Lower leg skin (tissue), 3 donors: ENCODE results near the gene MSMP.

Source experiments
- CTCF ChIP-seq, 3 donors: fragments of 450-650 bp; IDR thresholded peaks; one replicate each; pipeline ENCODE4 v1.5.1; 2016; ENCODE audit warnings: antibody characterized with exemption in 3 of 3, mild to moderate bottlenecking in 3 of 3, moderate library complexity in 2 of 3
- POLR2A ChIP-seq, 2 donors: fragments of 450-650 bp; IDR thresholded peaks; one replicate each; pipeline ENCODE4 v1.6.1; 2016 to 2017; ENCODE audit warnings: antibody characterized with exemption in 2 of 2, mild to moderate bottlenecking in 1 of 2, moderate library complexity in 1 of 2

GRCh38 chr9:35790025-35790384 is 35.9 kb upstream of the MSMP start:
- no peak for TF ChIP-seq CTCF (IDR thresholded peaks at IDR 0.05)
- no peak for TF ChIP-seq POLR2A (IDR thresholded peaks at IDR 0.05)
